G401 (cell line): ENCODE results near the gene CCDC85B. TPM values are rescaled to one million over a fixed set of nuclear protein-coding genes. Genes with fewer than 3 reads are reported as not detected.
A peak's percentile ranks its signal among the peaks of the same experiment; 100 is the strongest.

Source experiments
- DNase-seq: peaks from one replicate; pipeline ENCODE4 v3.0.0-alpha.2; 2015; ENCODE audit warnings: low spot score
- in situ Hi-C: cut with HindIII; loops from 2 replicates; pipeline ENCODE4 v1.10.0; 2016; ENCODE audit warnings: low sequenced_read_pairs, mixed read lengths
- total RNA-seq: library from RNA; depleted of rRNA; stranded (reverse); fragments of >200 nt; shearing (Covaris generic); gene quantifications from 2 replicates; pipeline ENCODE4 v1.2.3, GENCODE V29; 2014; rRNA removed

CCDC85B gene
- total RNA-seq, 1 experiment from 2014 or later, result 180 TPM

DNA sequence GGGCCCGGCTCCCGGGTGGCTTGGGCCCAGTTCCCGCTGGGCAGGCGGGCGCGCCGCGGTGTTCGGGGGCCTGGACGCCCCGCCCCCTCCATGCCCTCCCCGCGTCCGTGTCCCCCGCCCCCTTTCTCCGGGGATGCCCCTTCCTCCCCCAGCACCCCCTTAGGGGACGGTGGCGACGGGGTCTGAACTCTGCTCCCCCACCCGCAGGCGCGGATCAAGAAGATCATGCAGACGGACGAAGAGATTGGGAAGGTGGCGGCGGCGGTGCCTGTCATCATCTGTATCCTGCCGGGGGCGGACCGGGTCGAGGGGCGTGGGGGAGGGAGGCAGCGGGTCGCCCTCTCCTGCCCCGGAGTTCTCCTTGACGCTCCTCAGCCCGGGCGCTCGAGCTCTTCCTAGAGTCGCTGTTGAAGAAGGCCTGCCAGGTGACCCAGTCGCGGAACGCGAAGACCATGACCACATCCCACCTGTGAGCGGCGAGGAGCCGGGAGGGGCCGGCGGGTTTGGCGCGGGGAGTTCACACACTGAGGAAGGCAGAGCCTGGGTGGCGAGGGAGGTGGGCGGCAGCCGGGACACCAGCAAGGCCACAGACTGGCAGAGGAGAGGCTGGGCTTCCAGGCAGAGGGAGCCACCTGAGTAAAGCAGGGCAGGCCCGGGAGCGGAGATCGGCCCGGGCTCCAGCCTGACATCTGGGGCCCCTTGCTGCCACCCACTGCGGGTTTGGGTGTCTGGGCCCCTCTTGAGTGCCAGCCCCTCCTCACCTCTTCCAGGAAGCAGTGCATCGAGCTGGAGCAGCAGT is 29.3 kb downstream of the CCDC85B start:
- peak; percentile 33 for DNase-seq
- in situ Hi-C loops, result no loop called here

DNA sequence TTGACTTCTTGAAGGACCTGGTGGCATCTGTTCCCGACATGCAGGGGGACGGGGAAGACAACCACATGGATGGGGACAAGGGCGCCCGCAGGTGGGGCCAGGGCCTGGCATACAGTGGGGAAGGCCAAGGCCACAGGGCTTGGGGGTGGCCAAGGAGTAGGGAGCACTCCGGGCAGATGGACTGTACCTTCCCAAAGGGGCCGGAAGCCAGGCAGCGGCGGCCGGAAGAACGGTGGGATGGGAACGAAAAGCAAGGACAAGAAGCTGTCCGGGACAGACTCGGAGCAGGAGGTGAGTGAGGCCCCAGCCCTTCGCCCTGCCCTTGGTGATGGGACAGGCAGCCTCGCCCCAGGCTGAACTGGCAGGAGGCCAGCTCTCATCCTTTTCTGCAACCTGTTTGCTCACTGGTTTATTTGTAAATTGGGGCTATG is 29.9 kb downstream of the CCDC85B start:
- in situ Hi-C loops, result no loop called here
- no peak for DNase-seq

DNA sequence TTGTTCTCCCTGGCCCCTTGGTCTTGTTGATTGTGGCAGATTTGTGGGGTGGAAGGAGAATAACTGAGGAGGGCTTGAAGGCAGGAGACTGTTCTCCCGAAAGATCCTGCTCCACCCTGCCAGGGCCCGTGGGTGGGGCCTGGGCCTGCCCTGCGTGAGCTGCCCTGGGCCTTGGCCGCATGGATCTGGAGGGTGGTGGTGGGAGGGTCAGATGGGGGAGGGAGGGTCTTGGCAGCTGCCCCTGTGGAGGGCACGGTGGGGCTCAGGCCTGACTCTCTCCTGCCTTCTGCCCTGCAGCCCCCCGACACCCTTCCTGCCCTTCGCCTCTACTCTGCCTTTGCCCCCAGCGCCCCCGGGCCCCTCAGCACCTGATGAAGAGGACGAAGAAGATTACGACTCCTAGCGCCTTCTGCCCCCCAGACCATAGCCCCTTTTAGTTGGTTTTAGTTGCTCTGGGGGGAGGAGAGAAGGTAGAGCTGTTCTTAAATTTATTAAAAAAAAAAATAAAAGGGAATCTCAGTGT is 30.6 kb downstream of the CCDC85B start:
- no peak for DNase-seq
- in situ Hi-C loops, result no loop called here

DNA sequence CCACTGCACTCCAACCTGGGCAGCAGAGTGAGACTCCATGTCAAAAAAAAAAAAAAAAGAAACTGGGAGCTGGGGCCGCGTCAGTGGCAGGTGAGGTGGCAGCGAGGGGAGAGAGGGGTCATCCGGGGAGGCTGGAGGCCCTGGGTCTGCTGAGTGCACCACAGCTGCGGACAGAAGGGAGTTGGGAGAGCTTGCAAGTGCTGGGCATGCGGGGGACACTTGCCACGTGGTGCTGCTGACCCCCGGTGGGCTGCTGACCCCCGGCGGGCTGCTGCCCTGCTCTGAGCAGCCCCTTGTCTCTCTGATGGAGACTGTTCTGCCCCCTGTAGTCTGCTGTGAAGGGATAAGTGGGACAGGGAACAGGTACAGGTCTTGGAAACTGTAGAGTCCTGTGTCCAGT is 31.4 kb downstream of the CCDC85B start:
- in situ Hi-C loops, result no loop called here
- no peak for DNase-seq

- DNase-seq, result no peak
- in situ Hi-C loops, result no loop called here
Measured at GRCh38 chr11:65922565-65922964, 32.1 kb downstream of the CCDC85B start.

DNA sequence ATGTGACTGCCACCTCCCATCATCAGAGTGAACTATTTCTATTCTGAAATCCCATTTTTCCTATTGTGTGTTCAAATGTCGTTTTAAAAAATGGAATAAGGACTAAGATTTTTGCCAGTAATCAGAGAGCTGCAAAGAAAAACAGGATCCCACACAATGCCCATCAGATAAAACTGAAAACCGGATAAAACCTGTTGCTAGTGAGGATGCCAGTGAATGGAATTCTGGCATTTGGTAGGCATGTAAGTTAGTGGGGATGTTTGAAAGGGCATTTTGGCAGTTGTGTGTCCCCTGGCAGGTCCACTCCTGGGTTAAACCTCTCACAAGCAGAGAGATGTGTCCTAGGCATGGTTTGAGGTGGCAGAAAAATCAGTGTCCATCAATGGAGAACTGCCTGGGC is 34.9 kb downstream of the CCDC85B start:
- in situ Hi-C loops, result no loop called here
- DNase-seq, result no peak

DNA sequence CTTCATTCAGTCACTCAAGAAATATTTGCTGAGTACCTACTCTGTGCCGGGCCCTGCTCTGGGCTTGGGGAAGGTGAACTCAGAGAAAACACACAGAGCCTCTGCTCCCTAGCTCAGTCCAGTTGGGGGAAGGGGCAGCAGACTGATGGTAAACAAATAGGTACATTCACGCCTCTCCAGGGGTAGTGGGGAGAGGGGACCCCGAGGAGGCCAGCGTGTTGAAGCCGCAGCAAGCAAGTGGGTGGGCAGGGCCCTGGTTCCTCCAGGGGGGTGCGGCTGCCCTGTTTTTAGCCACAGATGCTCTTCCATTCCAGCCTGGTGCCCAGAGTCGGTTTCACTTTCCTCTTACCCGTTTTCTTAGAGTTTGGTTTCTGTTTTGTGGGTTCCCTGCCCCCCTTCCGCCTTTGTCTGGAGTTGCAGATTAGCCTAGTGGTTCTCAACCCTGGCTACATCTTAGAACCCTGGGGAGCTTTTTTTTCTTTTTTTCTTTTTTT is 37.5 kb downstream of the CCDC85B start:
- in situ Hi-C loops, result no loop called here
- no peak for DNase-seq

- in situ Hi-C loops, result no loop called here
- DNase-seq, result no peak
Measured at GRCh38 chr11:65928667-65929066, 38.2 kb downstream of the CCDC85B start.

DNA sequence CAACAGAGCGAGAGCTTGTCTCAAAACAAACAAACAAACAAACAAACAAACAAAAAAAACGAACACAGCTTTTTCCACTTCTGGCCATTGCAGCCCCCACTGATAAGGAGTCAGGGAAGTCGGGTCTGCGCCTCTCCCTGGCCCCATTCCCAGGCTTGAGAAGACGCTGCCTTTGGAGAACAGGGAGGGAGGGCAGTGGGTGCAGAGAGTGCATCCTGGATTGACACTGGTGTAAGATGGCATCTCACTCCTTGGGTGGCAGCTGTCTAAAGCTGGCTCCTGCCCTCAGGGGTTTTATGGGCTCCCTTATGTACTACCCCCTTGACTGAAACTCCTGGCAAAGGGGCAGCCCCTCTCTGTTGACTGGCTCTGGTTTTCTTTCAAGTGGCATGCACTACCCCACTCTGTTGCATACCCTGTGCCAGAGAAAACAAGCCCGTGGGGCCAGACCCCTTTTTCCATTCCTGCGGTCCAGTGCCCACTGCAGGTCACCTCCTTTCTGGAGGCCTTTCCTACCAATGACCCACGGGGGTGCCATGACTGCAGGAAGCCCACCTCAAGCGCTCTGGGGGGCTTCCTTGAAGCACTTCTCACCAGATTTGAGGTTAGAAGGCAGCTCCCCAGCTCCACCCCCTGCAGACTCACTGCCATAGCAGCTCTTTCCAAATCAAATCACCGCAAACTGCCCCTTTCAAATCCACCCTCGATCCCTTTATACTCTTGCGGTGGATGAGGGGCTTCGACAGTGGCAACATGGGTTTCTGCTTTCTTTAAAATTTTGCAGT is 41.5 kb downstream of the CCDC85B start:
- no peak for DNase-seq

DNA sequence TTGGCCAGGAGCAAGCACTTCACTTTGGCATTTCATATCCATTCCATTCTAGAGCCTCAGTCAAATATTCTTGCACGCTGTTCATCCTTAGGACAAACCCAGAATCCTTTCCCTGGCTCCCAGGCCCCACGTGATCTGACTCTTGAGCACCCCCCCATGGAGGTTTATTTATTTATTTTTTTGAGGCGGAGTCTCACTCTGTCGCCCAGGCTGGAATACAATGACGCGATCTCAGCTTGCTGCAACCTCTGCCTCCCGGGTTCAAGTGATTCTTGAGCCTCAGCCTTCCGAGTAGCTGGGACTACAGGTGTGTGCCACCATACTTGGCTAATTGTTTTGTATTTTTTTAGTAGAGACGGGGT is 42.1 kb downstream of the CCDC85B start:
- no peak for DNase-seq
- in situ Hi-C loops, result no loop called here

More for the DNA sequence above, 41.5 kb downstream of the CCDC85B start:
- in situ Hi-C loops, result no loop called here

DNA sequence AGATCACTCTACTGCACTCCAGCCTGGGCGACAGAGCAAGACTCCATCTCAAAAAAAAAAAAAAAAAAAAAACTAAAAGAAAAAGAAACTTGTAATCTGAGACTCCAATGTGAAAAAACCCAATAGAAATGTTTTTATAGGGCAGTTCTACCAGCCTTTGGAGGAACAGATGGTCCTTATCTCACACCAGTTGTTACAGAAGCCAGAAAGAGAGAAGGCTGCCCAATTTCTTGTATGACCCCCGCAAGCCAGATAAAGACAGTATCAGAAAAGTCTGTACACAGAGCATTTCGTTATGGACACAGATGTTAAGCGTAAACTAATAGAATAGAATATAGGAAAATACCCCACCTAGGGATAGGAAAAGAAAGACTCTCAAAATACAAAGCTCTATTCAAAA is 43.5 kb downstream of the CCDC85B start:
- in situ Hi-C loops, result no loop called here

GRCh38 chr11:65937766-65938165 is 47.3 kb downstream of the CCDC85B start:
- no peak for DNase-seq
- in situ Hi-C loops, result no loop called here

More for the DNA sequence above, 43.5 kb downstream of the CCDC85B start:
- DNase-seq, result peak; percentile 72

Other genes with a start within 250 kb of the CCDC85B start
- 29.7 and 38.0 TPM in 2 replicates for gene RELA, start 227.8 kb upstream of the CCDC85B start, total RNA-seq
- gene KAT5, start 178.4 kb upstream of the CCDC85B start, total RNA-seq, result 66.3 and 71.4 TPM in 2 replicates
- gene RNASEH2C, start 169.9 kb upstream of the CCDC85B start, total RNA-seq, result 86.2 and 132 TPM in 2 replicates
- 15.7 and 20.6 TPM in 2 replicates for gene AP5B1, start 109.7 kb upstream of the CCDC85B start, total RNA-seq
- not detected in 2 replicates for gene OVOL1, start 103.6 kb upstream of the CCDC85B start, total RNA-seq
- not detected in 2 replicates for gene SNX32, start 56.7 kb upstream of the CCDC85B start, total RNA-seq
- gene CFL1, start 32.5 kb upstream of the CCDC85B start, total RNA-seq, result 1,273 and 1,592 TPM in 2 replicates
- gene MUS81, start 30.2 kb upstream of the CCDC85B start, total RNA-seq, result 61.8 and 70.4 TPM in 2 replicates
- 35.8 and 38.2 TPM in 2 replicates for gene EFEMP2, start 17.9 kb upstream of the CCDC85B start, total RNA-seq
- gene CTSW, start 10.8 kb upstream of the CCDC85B start, total RNA-seq, result not detected in 2 replicates
- gene FIBP, start 2.2 kb upstream of the CCDC85B start, total RNA-seq, result 79.3 and 89.3 TPM in 2 replicates
- 23.6 and 30.8 TPM in 2 replicates for gene FOSL1, start 9.7 kb downstream of the CCDC85B start, total RNA-seq
- 14.2 and 17.2 TPM in 2 replicates for gene C11orf68, start 28.4 kb downstream of the CCDC85B start, total RNA-seq
- 174 and 179 TPM in 2 replicates for gene DRAP1, start 28.8 kb downstream of the CCDC85B start, total RNA-seq
- gene TSGA10IP, start 54.8 kb downstream of the CCDC85B start, total RNA-seq, result not detected in 2 replicates
- gene SART1, start 71.1 kb downstream of the CCDC85B start, total RNA-seq, result 49.0 and 73.1 TPM in 2 replicates
- 15.6 and 29.9 TPM in 2 replicates for gene EIF1AD, start 111.5 kb downstream of the CCDC85B start, total RNA-seq
- 291 and 355 TPM in 2 replicates for gene BANF1, start 111.8 kb downstream of the CCDC85B start, total RNA-seq
- not detected in 2 replicates for gene CST6, start 121.3 kb downstream of the CCDC85B start, total RNA-seq
- gene CATSPER1, start 135.8 kb downstream of the CCDC85B start, total RNA-seq, result not detected in 2 replicates
- gene GAL3ST3, start 158.5 kb downstream of the CCDC85B start, total RNA-seq, result not detected in 2 replicates
- gene SF3B2, start 161.7 kb downstream of the CCDC85B start, total RNA-seq, result 264 TPM in 2 replicates
- gene PACS1, start 179.6 kb downstream of the CCDC85B start, total RNA-seq, result 10.5 and 23.2 TPM in 2 replicates